IMR-90 (cell line): ENCODE results near the gene SVEP1. TPM values are rescaled to one million over a fixed set of nuclear protein-coding genes. Genes with fewer than 3 reads are reported as not detected.

Experiments
- ATAC-seq: fragments of 200-7000 bp; cut with Tn5 transposase; 2 replicates; pipeline ENCODE4 v1.9.1; 2020; ENCODE audit warnings: low read depth, mild to moderate bottlenecking, moderate library complexity
- BruUV-seq: library from RNA; stranded (reverse); fragments of 400-500 nt; replicated peaks from 2 replicates; lab custom pipeline; 2021; lab: Mats Ljungman, UMichigan
- CTCF ChIA-PET: fragments of 300-600 bp; formaldehyde crosslinking; extraction: SDS; loops from one replicate; lab custom pipeline; 2021; ENCODE audit warnings: antibody characterized with exemption; lab: Yijun Ruan, JAX
- POLR2A ChIA-PET: fragments of 300-600 bp; sonication (Branson Sonifier 250); formaldehyde crosslinking; loops from one replicate; lab custom pipeline; 2022; ENCODE audit warnings: antibody characterized with exemption; ENCODE audit not compliant: unreplicated experiment; lab: Charles Lee
- DNase-seq: peaks from one replicate; pipeline ENCODE4 v3.0.0; 2013
- H2AFZ ChIP-seq: replicated peaks from 2 replicates; pipeline ENCODE3; 2013; ENCODE audit warnings: low read length, mild to moderate bottlenecking; ENCODE audit not compliant: poor library complexity
- H2AK5ac ChIP-seq: 2 replicates; pipeline ENCODE4 v1.6.1; 2013; ENCODE audit warnings: low read depth, low read length, inconsistent platforms
- H2AK9ac ChIP-seq: replicated peaks from 2 replicates; pipeline ENCODE3; 2013; ENCODE audit warnings: mild to moderate bottlenecking, low read depth, low read length, moderate library complexity; ENCODE audit not compliant: poor library complexity
- H2BK120ac ChIP-seq: 2 replicates; pipeline ENCODE4 v1.6.1; 2013; ENCODE audit warnings: low read depth, low read length, inconsistent platforms
- H2BK15ac ChIP-seq: 3 replicates; pipeline ENCODE4 v1.6.1; 2013; ENCODE audit warnings: low read depth, low read length, inconsistent platforms
- H2BK20ac ChIP-seq: 2 replicates; pipeline ENCODE4 v1.6.1; 2013; ENCODE audit warnings: low read depth, mild to moderate bottlenecking, inconsistent platforms, low read length, moderate library complexity
- H2BK5ac ChIP-seq: 2 replicates; pipeline ENCODE4 v1.6.1; 2013; ENCODE audit warnings: mild to moderate bottlenecking, low read depth, low read length, inconsistent platforms; ENCODE audit not compliant: poor library complexity, severe bottlenecking
- H3K14ac ChIP-seq: replicated peaks from 2 replicates; pipeline ENCODE4 v1.6.1; 2013; ENCODE audit warnings: low read depth, low read length, inconsistent platforms
- H3K18ac ChIP-seq: 2 replicates; pipeline ENCODE4 v1.6.1; 2013; ENCODE audit warnings: low read depth, low read length, control low read depth
- H3K23ac ChIP-seq: 2 replicates; pipeline ENCODE4 v1.6.1; 2013; ENCODE audit warnings: low read depth, low read length, inconsistent platforms
- H3K27ac ChIP-seq: 2 replicates; pipeline ENCODE4 v1.5.1; 2013; ENCODE audit warnings: mild to moderate bottlenecking, control low read depth, low read length; ENCODE audit not compliant: insufficient read depth
- H3K27me3 ChIP-seq: 2 replicates; pipeline ENCODE4 v1.6.1; 2013; ENCODE audit warnings: low read length; ENCODE audit not compliant: control insufficient read depth, insufficient read depth
- H3K36me3 ChIP-seq: 2 replicates; pipeline ENCODE4 v1.6.1; 2013; ENCODE audit warnings: low read length, mixed read lengths; ENCODE audit not compliant: control insufficient read depth, insufficient read depth
- H3K4ac ChIP-seq: 2 replicates; pipeline ENCODE4 v1.6.1; 2013; ENCODE audit warnings: low read depth, low read length, inconsistent platforms
- H3K4me1 ChIP-seq: 2 replicates; pipeline ENCODE4 v1.6.1; 2013; ENCODE audit warnings: low read length, mixed read lengths; ENCODE audit not compliant: control insufficient read depth, insufficient read depth
- H3K4me2 ChIP-seq: 2 replicates; pipeline ENCODE4 v1.6.1; 2013; ENCODE audit warnings: low read depth, mild to moderate bottlenecking, control low read depth, low read length, moderate library complexity
- H3K4me3 ChIP-seq: 2 replicates; pipeline ENCODE4 v1.5.1; 2013; ENCODE audit warnings: low read depth, mild to moderate bottlenecking, control low read depth, low read length, moderate library complexity; ENCODE audit not compliant: insufficient read depth
- H3K56ac ChIP-seq: 2 replicates; pipeline ENCODE4 v1.6.1; 2013; ENCODE audit warnings: low read length, inconsistent platforms; ENCODE audit not compliant: insufficient read depth; ENCODE audit errors: extremely low read depth
- H3K79me1 ChIP-seq, 2 experiments: 2 replicates each; pipeline ENCODE4 v1.6.1; 2013; ENCODE audit warnings: low read length in 2 of 2, inconsistent platforms in 1 of 2, low read depth in 1 of 2
- H3K9ac ChIP-seq: 2 replicates; pipeline ENCODE4 v1.6.1; 2013; ENCODE audit warnings: low read depth, low read length, control low read depth
- H3K9me1 ChIP-seq: 2 replicates; pipeline ENCODE4 v1.6.1; 2013; ENCODE audit warnings: low read length, inconsistent platforms; ENCODE audit not compliant: insufficient read depth
- H3K9me3 ChIP-seq: 2 replicates; pipeline ENCODE4 v1.6.1; 2013; ENCODE audit warnings: low read length; ENCODE audit not compliant: control insufficient read depth, insufficient read depth
- H4K20me1 ChIP-seq: 2 replicates; pipeline ENCODE4 v1.6.1; 2013; ENCODE audit warnings: low read length, inconsistent platforms; ENCODE audit not compliant: insufficient read depth
- H4K5ac ChIP-seq: 2 replicates; pipeline ENCODE4 v1.6.1; 2013; ENCODE audit warnings: mild to moderate bottlenecking, low read depth, low read length, control low read depth
- H4K8ac ChIP-seq, 2 experiments: 2 replicates each; pipeline ENCODE4 v1.6.1; 2013; ENCODE audit warnings: low read depth in 2 of 2, low read length in 2 of 2, control low read depth in 1 of 2, inconsistent platforms in 1 of 2
- H4K91ac ChIP-seq: 2 replicates; pipeline ENCODE4 v1.6.1; 2013; ENCODE audit warnings: low read depth, low read length, inconsistent platforms; ENCODE audit not compliant: insufficient read depth
- BHLHE40 ChIP-seq: fragments of 150-350 bp; IDR thresholded peaks from 2 replicates; pipeline ENCODE4 v1.6.1; 2016; ENCODE audit warnings: mild to moderate bottlenecking, low read depth, low read length
- CEBPB ChIP-seq: IDR thresholded peaks from 2 replicates; pipeline ENCODE4 v1.6.1; 2012; ENCODE audit warnings: low read depth, low read length, improper control_type of control experiment
- MAFK ChIP-seq: IDR thresholded peaks from 2 replicates; pipeline ENCODE4 v1.6.1; 2012; ENCODE audit warnings: low read depth, low read length, improper control_type of control experiment
- MAZ ChIP-seq: IDR thresholded peaks from 2 replicates; pipeline ENCODE4 v1.6.1; 2012; ENCODE audit warnings: low read depth, mild to moderate bottlenecking, low read length, improper control_type of control experiment, moderate library complexity, borderline replicate concordance
- RAD21 ChIP-seq: IDR thresholded peaks from 2 replicates; pipeline ENCODE4 v1.6.1; 2012; ENCODE audit warnings: low read length, improper control_type of control experiment
- WGBS, 2 experiments: methylation state at CpG; one replicate each; pipeline versions ENCODE4 v1.1.5 to v1.1.7; 2013; ENCODE audit warnings: missing lambda C conversion rate in 2 of 2; ENCODE audit not compliant: insufficient read length in 1 of 2; ENCODE audit errors: extremely low coverage in 2 of 2; 5-methylcytosine and 5-hydroxymethylcytosine counted together
- dilution Hi-C: fragments of 300-500 bp; cut with HindIII; formaldehyde crosslinking; loops from one replicate; pipeline ENCODE4 v1.14.3; 2018; ENCODE audit warnings: low sequenced_read_pairs; ENCODE audit not compliant: unreplicated experiment
- in situ Hi-C: fragments of 300-500 bp; cut with MboI; formaldehyde crosslinking; loops from 3 replicates; pipeline ENCODE4 v1.14.3; 2019; ENCODE audit warnings: low sequenced_read_pairs, inconsistent platforms, mixed read lengths
- intact Hi-C: fragments of 100-400 bp; cut with micrococcal nuclease; formaldehyde crosslinking; loops from 2 replicates; pipeline ENCODE4 v1.10.0; 2022
- polyA plus RNA-seq, 3 experiments: library from polyadenylated mRNA; depleted of rRNA; stranded (reverse); fragments of >200 nt; gene quantifications; 2 replicates each; pipeline ENCODE4 v1.2.3, GENCODE V29; 2012; ENCODE audit warnings: low replicate concordance in 1 of 3
- total RNA-seq: library from RNA; depleted of rRNA; stranded (reverse); fragments of >200 nt; gene quantifications from 2 replicates; pipeline ENCODE4 v1.2.3, GENCODE V29; 2012
- TF ChIP-seq, protein P1 (sequence below): fragments of 150-350 bp; IDR thresholded peaks from 2 replicates; pipeline ENCODE4 v1.6.1; 2017; ENCODE audit warnings: mild to moderate bottlenecking, antibody characterized with exemption, low read length, low read depth

SVEP1 gene
- total and polyA plus RNA-seq, 2 of the 4 experiments (the other 2 are of a cell fraction), result 4.8 to 16.7 TPM

DNA sequence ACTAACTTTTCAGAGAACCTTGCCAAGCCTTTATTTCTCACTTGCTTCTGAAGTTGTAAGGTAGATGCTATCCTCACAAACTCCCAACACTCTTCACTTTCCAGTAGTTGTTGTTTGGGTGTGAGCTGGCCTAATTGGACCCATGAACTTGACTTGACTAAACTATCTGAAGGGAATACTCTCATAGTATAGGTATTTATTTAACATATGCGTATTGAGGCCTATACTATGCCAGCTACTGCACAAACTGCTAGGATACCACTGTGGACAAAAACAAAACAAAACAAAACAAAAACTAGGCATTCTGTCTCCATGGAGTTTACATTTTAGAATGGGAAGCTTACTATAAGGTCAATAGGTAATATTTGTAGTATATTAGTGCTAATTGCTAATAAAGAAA, 243.2 kb downstream of the SVEP1 start:
- Histone ChIP-seq H3K18ac (no peak overlapping the region), H3K4me2 (no peak overlapping the region), H3K9ac (no peak overlapping the region), H3K56ac (no peak overlapping the region), H3K27ac (no peak overlapping the region), H3K27me3 (no peaks in the 10 kb centered on the region), H3K36me3 (no peaks in the 10 kb centered on the region), H3K9me1 (no peaks in the 10 kb centered on the region), H4K91ac (no peak overlapping the region), H2BK15ac (no peak overlapping the region), H2AK9ac (no peak overlapping the region), H3K23ac (no peak overlapping the region), H2AFZ (no peak overlapping the region), H3K4me1 (no peaks in the 10 kb centered on the region; the same call in none of the 2 replicates), H3K9me3 (no peaks in the 10 kb centered on the region), H2AK5ac (no peak overlapping the region), H3K79me1 (no peaks in the 10 kb centered on the region), H3K4me3 (no peak overlapping the region), H2BK20ac (no peak overlapping the region), H4K5ac (no peak overlapping the region), H2BK120ac (no peak overlapping the region), H4K8ac (no peak overlapping the region), H4K20me1 (no peaks in the 10 kb centered on the region), H3K14ac (no peak overlapping the region), H2BK5ac (no peak overlapping the region), H3K4ac (no peak overlapping the region)
- TF ChIP-seq RAD21, result no peak
- no peak for TF ChIP-seq MAZ
- TF ChIP-seq BHLHE40, result no peak
- TF ChIP-seq, protein P1, sequence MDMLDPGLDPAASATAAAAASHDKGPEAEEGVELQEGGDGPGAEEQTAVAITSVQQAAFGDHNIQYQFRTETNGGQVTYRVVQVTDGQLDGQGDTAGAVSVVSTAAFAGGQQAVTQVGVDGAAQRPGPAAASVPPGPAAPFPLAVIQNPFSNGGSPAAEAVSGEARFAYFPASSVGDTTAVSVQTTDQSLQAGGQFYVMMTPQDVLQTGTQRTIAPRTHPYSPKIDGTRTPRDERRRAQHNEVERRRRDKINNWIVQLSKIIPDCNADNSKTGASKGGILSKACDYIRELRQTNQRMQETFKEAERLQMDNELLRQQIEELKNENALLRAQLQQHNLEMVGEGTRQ, result no peak
- no peak for TF ChIP-seq MAFK
- TF ChIP-seq CEBPB, result no peak
- no CpG with 5 or more reads among the region's 1 CpG for WGBS, 2 experiments
- ATAC-seq, result no peak
- ChIA-PET CTCF (no interaction called here), POLR2A (no interaction called here)
- dilution Hi-C loops (no loop called here), intact Hi-C loops (no loop called here), in situ Hi-C loops (no loop called here)
- BruUV-seq, result no TSS peak
- no peak for DNase-seq
